Endothelial cell of umbilical vein (primary cell): ENCODE measurements around the gene HOXA2. TPM values are rescaled to one million over a fixed set of nuclear protein-coding genes. Genes with fewer than 3 reads are reported as not detected.

ENCODE experiments used
- BruUV-seq: library from RNA; stranded (reverse); fragments of 400-500 nt; replicated peaks from 2 replicates; lab custom pipeline; 2021; lab: Mats Ljungman, UMichigan
- CTCF ChIA-PET: fragments of 300-600, 350-600 bp; sonication (Branson Sonifier 250); formaldehyde crosslinking; loops from one replicate; lab custom pipeline; 2021; ENCODE audit warnings: antibody characterized with exemption, inconsistent platforms; lab: Charles Lee
- POLR2A ChIA-PET: fragments of 300-600, 350-600 bp; sonication (Branson Sonifier 250); formaldehyde crosslinking; loops from one replicate; lab custom pipeline; 2021; ENCODE audit warnings: antibody characterized with exemption, inconsistent platforms; lab: Charles Lee
- DNase-seq: peaks from one replicate; pipeline ENCODE4 v3.0.0-alpha.2; 2011; ENCODE audit warnings: low read depth, low spot score
- FAIRE-seq: peaks from 2 replicates; lab custom pipeline; 2011; peaks lifted over from hg19 to GRCh38; lab: Jason Lieb, UNC
- H2AFZ ChIP-seq: 2 replicates; pipeline ENCODE4 v1.6.0; 2012; ENCODE audit warnings: low read depth, low read length, control low read depth, inconsistent platforms
- H3K27ac ChIP-seq: 2 replicates; pipeline ENCODE4 v1.5.1; 2011; ENCODE audit warnings: low read depth, mild to moderate bottlenecking, control low read depth, low read length, moderate library complexity; ENCODE audit not compliant: insufficient read depth
- H3K27me3 ChIP-seq, 2 experiments: 2 replicates each; pipeline versions ENCODE4 v1.6.0 to v1.6.1; 2011; ENCODE audit warnings: low read length in 2 of 2, mixed read lengths in 1 of 2; ENCODE audit not compliant: control insufficient read depth in 2 of 2, insufficient read depth in 2 of 2
- H3K36me3 ChIP-seq, 2 experiments: 2 replicates in 1 of 2; 3 replicates in 1 of 2; pipeline ENCODE4 v1.5.1; 2011; ENCODE audit warnings: low read length in 2 of 2, mild to moderate bottlenecking in 1 of 2, moderate library complexity in 1 of 2; ENCODE audit not compliant: control insufficient read depth in 2 of 2, insufficient read depth in 2 of 2; ENCODE audit errors: extremely low read depth in 1 of 2
- H3K4me1 ChIP-seq: 3 replicates; pipeline ENCODE4 v1.5.1; 2011; ENCODE audit warnings: mild to moderate bottlenecking, low read length; ENCODE audit not compliant: control insufficient read depth, insufficient read depth; ENCODE audit errors: extremely low read depth
- H3K4me2 ChIP-seq: 2 replicates; pipeline ENCODE4 v1.6.1; 2011; ENCODE audit warnings: low read length, control low read depth, mixed read lengths; ENCODE audit not compliant: insufficient read depth
- H3K4me3 ChIP-seq, 3 experiments: fragments of 200-600 bp in 1 of 3; sonication (generic), shearing (Covaris generic) in 1 of 3; replicated peaks in 1 of 3; 2 replicates each; pipeline ENCODE4 v1.5.1; 2011 to 2016; ENCODE audit warnings: control low read depth in 3 of 3, low read length in 3 of 3, mild to moderate bottlenecking in 2 of 3, inconsistent platforms in 1 of 3, low read depth in 1 of 3, moderate library complexity in 1 of 3; ENCODE audit not compliant: insufficient read depth in 1 of 3
- H3K79me2 ChIP-seq: 2 replicates; pipeline ENCODE4 v1.6.0; 2012; ENCODE audit warnings: low read length, inconsistent platforms; ENCODE audit not compliant: control insufficient read depth, insufficient read depth
- H3K9ac ChIP-seq: replicated peaks from 2 replicates; pipeline ENCODE3; 2011; ENCODE audit warnings: low read length, control low read depth; ENCODE audit not compliant: insufficient read depth; ENCODE audit errors: extremely low read depth
- H3K9me1 ChIP-seq: replicated peaks from 3 replicates; pipeline ENCODE4 v1.6.0; 2011; ENCODE audit warnings: mild to moderate bottlenecking, low read length; ENCODE audit not compliant: control insufficient read depth, insufficient read depth; ENCODE audit errors: extremely low read depth
- H3K9me3 ChIP-seq: replicated peaks from 2 replicates; pipeline ENCODE4 v1.5.1; 2012; ENCODE audit warnings: low read length, inconsistent platforms; ENCODE audit not compliant: control insufficient read depth, insufficient read depth
- H4K20me1 ChIP-seq: replicated peaks from 2 replicates; pipeline ENCODE3; 2011; ENCODE audit warnings: mild to moderate bottlenecking, low read length; ENCODE audit not compliant: control insufficient read depth, insufficient read depth; ENCODE audit errors: extremely low read depth
- EZH2 ChIP-seq: IDR thresholded peaks from 2 replicates; pipeline ENCODE4 v1.6.1; 2012; ENCODE audit warnings: borderline replicate concordance, low read depth, mild to moderate bottlenecking, moderate library complexity, low read length, inconsistent platforms; ENCODE audit not compliant: severe bottlenecking
- FOS ChIP-seq: IDR thresholded peaks from 2 replicates; pipeline ENCODE4 v1.6.1; 2011; ENCODE audit warnings: mild to moderate bottlenecking, low read length, moderate library complexity, borderline replicate concordance; ENCODE audit not compliant: insufficient read depth
- GATA2 ChIP-seq: IDR thresholded peaks from 2 replicates; pipeline ENCODE4 v1.7.0; 2011; ENCODE audit warnings: low read depth, mild to moderate bottlenecking, moderate library complexity, mixed read lengths, low read length; ENCODE audit not compliant: insufficient read length, insufficient read depth
- JUN ChIP-seq: IDR thresholded peaks from 2 replicates; pipeline ENCODE4 v1.6.1; 2011; ENCODE audit warnings: borderline replicate concordance, low read depth; ENCODE audit not compliant: insufficient read length, insufficient read depth
- MYC ChIP-seq: IDR thresholded peaks from one replicate; pipeline ENCODE4 v1.6.1; 2011; ENCODE audit warnings: mild to moderate bottlenecking, low read depth, low read length
- POLR2A ChIP-seq: IDR thresholded peaks from 2 replicates; pipeline ENCODE4 v1.6.1; 2012; ENCODE audit warnings: low read depth, mild to moderate bottlenecking, control low read depth, low read length
- POLR2AphosphoS5 ChIP-seq: IDR thresholded peaks from 2 replicates; pipeline ENCODE4 v1.6.1; 2012; ENCODE audit warnings: low read depth, mild to moderate bottlenecking, control low read depth, low read length, moderate library complexity; ENCODE audit not compliant: insufficient read depth
- dilution Hi-C: fragments of 300-500 bp; cut with MboI; formaldehyde crosslinking; loops from one replicate; pipeline ENCODE4 v1.15.0; 2019; ENCODE audit warnings: low sequenced_read_pairs; ENCODE audit not compliant: extremely low pct_ligation_motif_present
- intact Hi-C: fragments of 100-400 bp; cut with micrococcal nuclease; formaldehyde crosslinking; loops from one replicate; pipeline ENCODE4 v1.10.0; 2022
- polyA plus RNA-seq, 4 experiments: library from polyadenylated mRNA; depleted of rRNA in 3 of 4; stranded (reverse) in 3 of 4; unstranded in 1 of 4; fragments of >200 nt; gene quantifications; 2 replicates each; pipeline versions ENCODE4 v1.2.1 to v1.2.3, GENCODE V29; 2011 to 2012; ENCODE audit warnings: missing spikeins in 1 of 4
- total RNA-seq: library from RNA; stranded (reverse); gene quantifications from 2 replicates; pipeline ENCODE4 v1.2.3, GENCODE V29; 2021
- TF ChIP-seq, protein P1 (sequence below): IDR thresholded peaks from 2 replicates; pipeline ENCODE4 v1.6.1; 2011; ENCODE audit not compliant: insufficient read depth, insufficient read length
- TF ChIP-seq, protein P2 (sequence below), 2 donors: IDR thresholded peaks; 1 replicate in 1 of 2; 2 replicates in 1 of 2; pipeline ENCODE4 v1.5.1; 2011; ENCODE audit warnings: low read length in 2 of 2, mild to moderate bottlenecking in 2 of 2, moderate library complexity in 2 of 2, control low read depth in 1 of 2, inconsistent platforms in 1 of 2, low read depth in 1 of 2; ENCODE audit not compliant: insufficient read depth in 1 of 2; ENCODE audit errors: extremely low read depth in 1 of 2

The HOXA2 gene
- total and polyA plus RNA-seq, 2 donors (not counting 3 experiments of a cell fraction or from before 2014, with no cell fraction given): 1.6 to 2.3 TPM

DNA sequence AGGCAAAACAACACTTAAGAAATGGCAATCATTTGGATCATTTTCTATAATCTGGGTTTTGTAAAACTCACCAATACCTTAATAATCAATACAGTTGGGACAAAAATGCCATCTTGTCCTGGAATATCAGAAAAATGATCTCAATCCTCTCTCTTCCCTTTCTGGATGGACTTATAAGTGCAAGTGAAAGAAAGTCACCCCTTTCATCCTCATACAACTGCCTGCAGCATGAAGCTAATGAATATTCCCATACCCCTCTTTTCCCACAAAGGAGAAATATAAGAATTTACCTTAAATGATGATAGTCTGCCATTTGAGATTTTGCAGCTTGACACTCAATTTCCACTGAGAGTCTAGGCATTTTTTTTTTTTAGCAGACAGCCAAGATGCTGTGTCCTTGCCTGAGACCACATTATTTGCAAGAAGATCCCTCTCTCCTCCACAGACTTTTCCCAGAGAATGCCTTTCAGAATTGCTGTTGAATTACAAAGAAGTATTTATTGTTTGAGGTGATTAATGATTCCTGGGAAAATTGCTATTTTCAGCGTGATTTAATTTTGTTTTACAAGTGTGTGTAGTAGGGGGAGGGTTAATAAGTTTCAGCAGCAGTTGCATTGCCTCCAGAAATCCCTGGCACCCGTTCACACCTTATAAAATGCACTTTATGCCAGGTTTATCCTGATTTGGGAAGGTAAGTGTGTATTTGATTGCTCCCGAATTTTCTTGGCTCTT is 24.3 kb upstream of the HOXA2 start:
- POLR2A ChIA-PET: no interaction called here
- CTCF ChIA-PET: interaction anchor here (0.8 to 0.9 kb wide), 2 partner anchors 10 to 273 kb away, joined by 3 to 4 read pairs; no protein-coding TSS in a partner anchor

More for the DNA sequence above, 24.3 kb upstream of the HOXA2 start:
- FAIRE-seq (no peak), DNase-seq (no peak)
- H4K20me1 ChIP-seq: no peaks in the 10 kb centered on the region
- no peak overlapping the region for H3K9ac ChIP-seq
- no peak for TF ChIP-seq POLR2AphosphoS5
- no peak for TF ChIP-seq FOS
- TF ChIP-seq JUN: no peak
- TF ChIP-seq EZH2: no peak
- TF ChIP-seq, protein P1, sequence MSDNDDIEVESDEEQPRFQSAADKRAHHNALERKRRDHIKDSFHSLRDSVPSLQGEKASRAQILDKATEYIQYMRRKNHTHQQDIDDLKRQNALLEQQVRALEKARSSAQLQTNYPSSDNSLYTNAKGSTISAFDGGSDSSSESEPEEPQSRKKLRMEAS: no peak
- TF ChIP-seq, protein P2, sequence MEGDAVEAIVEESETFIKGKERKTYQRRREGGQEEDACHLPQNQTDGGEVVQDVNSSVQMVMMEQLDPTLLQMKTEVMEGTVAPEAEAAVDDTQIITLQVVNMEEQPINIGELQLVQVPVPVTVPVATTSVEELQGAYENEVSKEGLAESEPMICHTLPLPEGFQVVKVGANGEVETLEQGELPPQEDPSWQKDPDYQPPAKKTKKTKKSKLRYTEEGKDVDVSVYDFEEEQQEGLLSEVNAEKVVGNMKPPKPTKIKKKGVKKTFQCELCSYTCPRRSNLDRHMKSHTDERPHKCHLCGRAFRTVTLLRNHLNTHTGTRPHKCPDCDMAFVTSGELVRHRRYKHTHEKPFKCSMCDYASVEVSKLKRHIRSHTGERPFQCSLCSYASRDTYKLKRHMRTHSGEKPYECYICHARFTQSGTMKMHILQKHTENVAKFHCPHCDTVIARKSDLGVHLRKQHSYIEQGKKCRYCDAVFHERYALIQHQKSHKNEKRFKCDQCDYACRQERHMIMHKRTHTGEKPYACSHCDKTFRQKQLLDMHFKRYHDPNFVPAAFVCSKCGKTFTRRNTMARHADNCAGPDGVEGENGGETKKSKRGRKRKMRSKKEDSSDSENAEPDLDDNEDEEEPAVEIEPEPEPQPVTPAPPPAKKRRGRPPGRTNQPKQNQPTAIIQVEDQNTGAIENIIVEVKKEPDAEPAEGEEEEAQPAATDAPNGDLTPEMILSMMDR (IDR thresholded peaks at IDR 0.05; ENCODE audit: extremely low read depth in 1 of 2, insufficient read depth in 1 of 2, low read depth in 1 of 2, low read length in 2 of 2): no peak
- no peak for TF ChIP-seq MYC
- TF ChIP-seq GATA2: no peak
- no peak for TF ChIP-seq POLR2A
- no peaks in the 10 kb centered on the region for H3K9me3 ChIP-seq
- H3K27ac ChIP-seq: no peak overlapping the region
- intact Hi-C loops (no loop called here), dilution Hi-C loops (no loop called here)
- H3K4me1 ChIP-seq: peaks cover 66% of the 10 kb centered on the region
- no peak overlapping the region for H3K4me2 ChIP-seq
- no peaks in the 10 kb centered on the region for H3K27me3 ChIP-seq
- peaks cover 0 to 11% of the 10 kb centered on the region in 2 experiments for H3K36me3 ChIP-seq
- H3K79me2 ChIP-seq: peaks cover 61% of the 10 kb centered on the region
- no TSS peak for BruUV-seq
- no peaks in the 10 kb centered on the region for H3K9me1 ChIP-seq
- H3K4me3 ChIP-seq: no peak overlapping the region
- no peak overlapping the region for H2AFZ ChIP-seq
